ENCODE data around the gene SMARCC2. TPM values are rescaled to one million over a fixed set of nuclear protein-coding genes. Genes with fewer than 3 reads are reported as not detected.
"Not testable (repeated sequence)": the region's sequence is repeated elsewhere in the genome, so short reads cannot be mapped to it uniquely, and the experiment has no call there.

SMARCC2 gene
- total RNA-seq, 2 donors from 2014 or later: 127 to 129 TPM

DNA sequence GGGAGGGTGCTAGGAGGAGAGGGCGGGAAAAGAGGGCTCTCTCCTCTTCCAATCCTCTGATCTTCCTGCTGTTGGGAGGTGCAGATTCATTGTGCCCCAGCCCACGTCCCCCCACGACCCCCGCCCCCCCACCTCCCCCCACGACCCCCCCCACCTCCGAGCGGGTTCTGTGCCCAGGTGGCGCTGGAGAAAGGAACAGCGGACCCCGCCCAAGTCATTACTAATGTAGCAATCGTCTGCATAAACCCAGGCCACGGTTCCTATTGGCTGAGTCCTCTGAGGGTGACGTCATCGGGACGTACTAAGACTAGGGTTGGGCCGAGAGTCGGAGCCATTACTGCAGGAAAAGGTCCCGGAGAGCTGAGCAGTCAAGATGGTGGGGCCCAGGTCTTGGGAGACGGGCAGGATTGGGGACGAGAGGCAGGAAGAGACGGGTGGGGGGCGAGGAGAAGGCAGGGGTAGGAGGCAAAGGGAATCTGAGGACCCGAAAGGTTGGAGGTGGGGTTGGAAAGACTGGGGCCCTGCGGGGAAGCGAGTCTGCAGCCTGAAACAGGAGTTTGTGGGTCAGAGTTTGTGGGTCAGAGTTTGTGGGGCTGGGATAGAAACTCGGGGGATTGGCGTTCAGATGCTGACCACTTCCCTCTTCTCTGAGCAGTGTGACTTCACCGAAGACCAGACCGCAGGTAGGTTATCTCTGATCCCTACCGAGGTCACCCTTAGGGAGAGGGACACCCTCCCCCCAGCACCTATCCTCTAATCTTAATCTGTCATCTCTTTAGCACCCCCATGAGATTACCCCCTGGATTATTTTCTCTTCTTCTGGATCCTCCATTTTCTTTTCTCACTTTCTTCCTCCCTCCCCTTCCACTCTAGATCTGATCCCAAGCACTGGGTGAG is 31.0 kb downstream of the SMARCC2 start, which contains the start of gene MYL6:
Gene MYL6, plus strand, starts transcription at position 331 of the 897 bp plus-strand sequence. Its CDS starts 43 bp downstream, at position 374.
- DNase-seq: peak; percentile 99
- Histone ChIP-seq H3K4me3 (ENCODE audit: low read length) (peak within 1 kb of the TSS; percentile 97), H3K4me1 (ENCODE audit: control insufficient read depth, insufficient read depth, low read length) (peaks cover 21% of the 10 kb centered on the region), H3K27me3 (ENCODE audit: control insufficient read depth, insufficient read depth, low read length, poor library complexity, severe bottlenecking) (no peaks in the 10 kb centered on the region), H3K36me3 (ENCODE audit: control insufficient read depth, insufficient read depth, low read length) (peaks cover 61% of the 10 kb centered on the region), H3K9me3 (ENCODE audit: control insufficient read depth, low read length) (no peaks in the 10 kb centered on the region), H3K9ac (ENCODE audit: extremely low read depth, low read length, poor library complexity, severe bottlenecking) (peak within 1 kb of the TSS; percentile 97), H3K27ac (ENCODE audit: low read depth, low read length) (peak within 1 kb of the TSS; percentile 95)
- 0% methylated on average over 13 to 25 of the region's 30 CpGs for WGBS, 2 experiments (ENCODE audit: insufficient coverage in 1 of 2, insufficient read length in 1 of 2)
- Mint-ChIP-seq H3K9me3 (no peaks in the 10 kb centered on the region), H3K4me1 (peaks cover 67% of the 10 kb centered on the region), H3K36me3 (ENCODE audit: low read depth) (peaks cover 43% of the 10 kb centered on the region), H3K4me3 (peak within 1 kb of the TSS; percentile 96), H3K27me3 (ENCODE audit: insufficient read depth) (no peaks in the 10 kb centered on the region), H3K27ac (peak within 1 kb of the TSS; percentile 99)
- TF ChIP-seq, protein P1, sequence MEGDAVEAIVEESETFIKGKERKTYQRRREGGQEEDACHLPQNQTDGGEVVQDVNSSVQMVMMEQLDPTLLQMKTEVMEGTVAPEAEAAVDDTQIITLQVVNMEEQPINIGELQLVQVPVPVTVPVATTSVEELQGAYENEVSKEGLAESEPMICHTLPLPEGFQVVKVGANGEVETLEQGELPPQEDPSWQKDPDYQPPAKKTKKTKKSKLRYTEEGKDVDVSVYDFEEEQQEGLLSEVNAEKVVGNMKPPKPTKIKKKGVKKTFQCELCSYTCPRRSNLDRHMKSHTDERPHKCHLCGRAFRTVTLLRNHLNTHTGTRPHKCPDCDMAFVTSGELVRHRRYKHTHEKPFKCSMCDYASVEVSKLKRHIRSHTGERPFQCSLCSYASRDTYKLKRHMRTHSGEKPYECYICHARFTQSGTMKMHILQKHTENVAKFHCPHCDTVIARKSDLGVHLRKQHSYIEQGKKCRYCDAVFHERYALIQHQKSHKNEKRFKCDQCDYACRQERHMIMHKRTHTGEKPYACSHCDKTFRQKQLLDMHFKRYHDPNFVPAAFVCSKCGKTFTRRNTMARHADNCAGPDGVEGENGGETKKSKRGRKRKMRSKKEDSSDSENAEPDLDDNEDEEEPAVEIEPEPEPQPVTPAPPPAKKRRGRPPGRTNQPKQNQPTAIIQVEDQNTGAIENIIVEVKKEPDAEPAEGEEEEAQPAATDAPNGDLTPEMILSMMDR (conservative IDR thresholded peaks at IDR 0.05): no peak

DNA sequence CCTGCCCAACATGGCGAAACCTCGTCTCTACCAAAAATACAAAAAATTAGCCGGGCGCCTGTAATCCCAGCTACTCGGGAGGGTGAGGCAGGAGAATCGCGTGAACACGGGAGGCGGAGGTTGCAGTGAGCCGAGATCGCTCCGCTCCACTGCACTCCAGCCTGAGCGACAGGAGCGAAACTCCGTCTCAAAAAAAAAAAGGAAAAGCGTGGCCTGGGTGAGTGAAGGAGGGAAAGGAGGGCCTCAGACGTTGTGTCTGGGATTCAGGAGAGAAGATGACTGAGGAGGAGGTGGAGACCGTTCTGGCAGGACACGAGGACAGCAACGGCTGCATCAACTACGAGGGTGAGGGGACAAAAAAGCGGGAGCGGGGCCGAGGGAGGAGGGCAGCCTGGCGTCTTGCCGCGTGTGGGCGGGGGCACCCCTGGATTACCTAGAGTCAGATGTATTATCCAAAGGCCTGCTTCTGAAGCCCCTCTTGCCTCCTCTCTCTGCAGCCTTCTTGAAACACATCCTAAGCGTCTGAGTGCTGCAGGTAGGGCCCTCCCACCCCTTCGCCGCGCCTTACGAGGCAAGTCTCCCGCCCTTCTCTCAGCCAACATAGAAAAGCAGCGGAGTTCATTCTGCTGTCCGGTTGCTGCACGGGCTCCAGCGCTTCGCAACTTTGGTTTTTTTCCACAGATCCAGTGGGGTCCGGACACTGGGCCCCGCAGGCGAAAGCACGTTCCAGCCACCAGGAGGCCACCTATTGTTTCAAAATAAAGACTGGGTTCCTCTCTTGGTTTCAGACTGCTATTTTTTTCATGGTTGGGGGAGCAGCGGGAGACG is 31.9 kb downstream of the SMARCC2 start:
- H3K27me3 Mint-ChIP-seq (ENCODE audit: insufficient read depth): no peaks in the 10 kb centered on the region
- H3K9me3 ChIP-seq (ENCODE audit: control insufficient read depth, low read length): no peaks in the 10 kb centered on the region
- H3K9me3 Mint-ChIP-seq: no peaks in the 10 kb centered on the region
- peak overlapping the region; percentile 96 for H3K4me3 Mint-ChIP-seq
- H3K27ac Mint-ChIP-seq: peak overlapping the region; percentile 99
- peaks cover 53% of the 10 kb centered on the region for H3K36me3 ChIP-seq (ENCODE audit: control insufficient read depth, insufficient read depth, low read length)
- H3K27ac ChIP-seq (ENCODE audit: low read depth, low read length): peak overlapping the region; percentile 95
- 28 to 31% methylated on average over 36 to 45 of the region's 45 CpGs for WGBS, 2 experiments (ENCODE audit: insufficient coverage in 1 of 2, insufficient read length in 1 of 2)
- no peaks in the 10 kb centered on the region for H3K27me3 ChIP-seq (ENCODE audit: control insufficient read depth, insufficient read depth, low read length, poor library complexity, severe bottlenecking)
- peak overlapping the region; percentile 77 for H3K4me3 ChIP-seq (ENCODE audit: low read length)
- H3K36me3 Mint-ChIP-seq (ENCODE audit: low read depth): peaks cover 40% of the 10 kb centered on the region
- TF ChIP-seq, protein P1 (conservative IDR thresholded peaks at IDR 0.05): peak; percentile 83
- H3K4me1 ChIP-seq (ENCODE audit: control insufficient read depth, insufficient read depth, low read length): peaks cover 21% of the 10 kb centered on the region
- peak; percentile 97 for DNase-seq
- peaks cover 68% of the 10 kb centered on the region for H3K4me1 Mint-ChIP-seq
- H3K9ac ChIP-seq (ENCODE audit: extremely low read depth, low read length, poor library complexity, severe bottlenecking): peak overlapping the region; percentile 66

DNA sequence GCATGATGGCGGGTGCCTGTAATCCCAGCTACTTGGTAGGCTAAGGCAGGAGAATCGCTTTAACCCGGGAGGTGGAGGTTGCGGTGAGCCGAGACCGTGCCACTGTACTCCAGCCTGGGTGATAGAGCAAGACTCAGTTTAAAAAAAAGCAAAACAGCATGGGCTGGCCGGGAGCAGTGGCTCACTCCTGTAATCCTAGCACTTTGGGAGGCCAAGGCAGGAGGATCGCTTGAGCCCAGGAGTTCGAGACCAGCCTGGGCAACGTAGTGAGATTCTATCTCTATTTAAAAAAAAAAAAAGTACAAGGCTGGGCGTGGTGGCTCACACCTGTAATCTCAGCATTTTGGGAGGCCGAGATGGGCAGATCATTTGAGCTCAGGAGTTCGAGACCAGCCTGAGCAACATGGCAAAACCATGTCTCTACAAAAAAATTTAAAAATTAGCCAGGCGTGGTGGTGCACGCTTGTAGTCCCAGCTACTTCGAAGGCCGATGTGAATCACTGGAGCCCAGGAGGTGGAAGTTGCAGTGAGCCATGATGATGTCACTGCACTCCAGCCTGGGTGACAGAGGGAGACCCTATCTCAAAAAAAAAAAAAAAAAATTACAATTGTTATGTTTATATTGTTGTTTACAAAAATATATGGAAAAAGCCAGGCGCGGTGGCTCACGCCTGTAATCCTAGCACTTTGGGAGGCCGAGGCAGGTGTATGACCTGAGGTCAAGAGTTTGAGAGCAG is 32.7 kb downstream of the SMARCC2 start:
- not testable (repeated sequence) for DNase-seq; H3K9me3 Mint-ChIP-seq; H3K27me3 ChIP-seq (ENCODE audit: control insufficient read depth, insufficient read depth, low read length, poor library complexity, severe bottlenecking); H3K27me3 Mint-ChIP-seq (ENCODE audit: insufficient read depth); H3K9ac ChIP-seq (ENCODE audit: extremely low read depth, low read length, poor library complexity, severe bottlenecking); H3K9me3 ChIP-seq (ENCODE audit: control insufficient read depth, low read length)
- 94 to 96% methylated on average over 21 of the region's 21 CpGs for WGBS, 2 experiments (ENCODE audit: insufficient coverage in 1 of 2, insufficient read length in 1 of 2)
- Histone ChIP-seq H3K36me3 (ENCODE audit: control insufficient read depth, insufficient read depth, low read length) (peaks cover 47% of the 10 kb centered on the region), H3K4me3 (ENCODE audit: low read length) (peak overlapping the region; percentile 77), H3K27ac (ENCODE audit: low read depth, low read length) (peak overlapping the region; percentile 95), H3K4me1 (ENCODE audit: control insufficient read depth, insufficient read depth, low read length) (peaks cover 21% of the 10 kb centered on the region)
- peak overlapping the region; percentile 99 for H3K27ac Mint-ChIP-seq
- peaks cover 64% of the 10 kb centered on the region for H3K4me1 Mint-ChIP-seq
- peaks cover 38% of the 10 kb centered on the region for H3K36me3 Mint-ChIP-seq (ENCODE audit: low read depth)
- H3K4me3 Mint-ChIP-seq: peak overlapping the region; percentile 96
